GM19351 (cell line): Measurements from ENCODE around the gene DNAJC21.
"Not testable (repeated sequence)": the region's sequence is repeated elsewhere in the genome, so short reads cannot be mapped to it uniquely, and the experiment has no call there.

ENCODE experiments used
- ATAC-seq: cut with Tn5 transposase; IDR thresholded peaks from one replicate; pipeline ENCODE4 v1.9.1; 2021; ENCODE audit warnings: mild to moderate bottlenecking, moderate library complexity; ENCODE audit not compliant: unreplicated experiment

DNAJC21 gene

GRCh38 chr5:34923256-34923655 lies 6.1 kb upstream of the DNAJC21 start:
- not testable (repeated sequence) for ATAC-seq

- peak; percentile 76 for ATAC-seq
Measured at GRCh38 chr5:34923694-34924461, 5.5 kb upstream of the DNAJC21 start.

GRCh38 chr5:34924462-34924765 lies 4.9 kb upstream of the DNAJC21 start:
- no peak for ATAC-seq

GRCh38 chr5:34926318-34926888 lies 3.0 kb upstream of the DNAJC21 start:
- ATAC-seq, result no peak

- ATAC-seq, result no peak
Measured at GRCh38 chr5:34927785-34928184, 1.6 kb upstream of the DNAJC21 start.

- ATAC-seq, result no peak
Measured at GRCh38 chr5:34928267-34928666, 1.1 kb upstream of the DNAJC21 start.

GRCh38 chr5:34929720-34930461 lies 532 bp downstream of the DNAJC21 start:
- peak; percentile 74 for ATAC-seq

GRCh38 chr5:34930462-34930844 lies 1.1 kb downstream of the DNAJC21 start:
- no peak for ATAC-seq

GRCh38 chr5:34930870-34931269 lies 1.5 kb downstream of the DNAJC21 start:
- ATAC-seq, result no peak

GRCh38 chr5:34932947-34933346 lies 3.6 kb downstream of the DNAJC21 start:
- ATAC-seq, result no peak

- ATAC-seq, result no peak
Measured at GRCh38 chr5:34941936-34942335, 12.6 kb downstream of the DNAJC21 start.

GRCh38 chr5:34944044-34944443 lies 14.7 kb downstream of the DNAJC21 start:
- ATAC-seq, result no peak

GRCh38 chr5:34944460-34945047 lies 15.2 kb downstream of the DNAJC21 start:
- no peak for ATAC-seq

- no peak for ATAC-seq
Measured at GRCh38 chr5:34957321-34957720, 28.0 kb downstream of the DNAJC21 start.

GRCh38 chr5:34957857-34958690 lies 28.7 kb downstream of the DNAJC21 start:
- no peak for ATAC-seq

- peak; percentile 95 for ATAC-seq
Measured at GRCh38 chr5:34959323-34959722, 30.0 kb downstream of the DNAJC21 start.

- ATAC-seq, result no peak
Measured at GRCh38 chr5:34967540-34967939, 38.2 kb downstream of the DNAJC21 start.

- ATAC-seq, result no peak
Measured at GRCh38 chr5:34968258-34968657, 38.9 kb downstream of the DNAJC21 start.

GRCh38 chr5:34970552-34970951 lies 41.2 kb downstream of the DNAJC21 start:
- ATAC-seq, result no peak

- not testable (repeated sequence) for ATAC-seq
Measured at GRCh38 chr5:34971655-34972054, 42.3 kb downstream of the DNAJC21 start.

- ATAC-seq, result no peak
Measured at GRCh38 chr5:34976347-34976746, 47.0 kb downstream of the DNAJC21 start.
